Endothelial cell of umbilical vein (primary cell): ENCODE results near the gene AEBP1. TPM values are rescaled to one million over a fixed set of nuclear protein-coding genes. Genes with fewer than 3 reads are reported as not detected.

Experiments
- BruUV-seq: library from RNA; stranded (reverse); fragments of 400-500 nt; replicated peaks from 2 replicates; lab custom pipeline; 2021; lab: Mats Ljungman, UMichigan
- CTCF ChIA-PET: fragments of 300-600, 350-600 bp; sonication (Branson Sonifier 250); formaldehyde crosslinking; loops from one replicate; lab custom pipeline; 2021; ENCODE audit warnings: antibody characterized with exemption, inconsistent platforms; lab: Charles Lee
- POLR2A ChIA-PET: fragments of 300-600, 350-600 bp; sonication (Branson Sonifier 250); formaldehyde crosslinking; loops from one replicate; lab custom pipeline; 2021; ENCODE audit warnings: antibody characterized with exemption, inconsistent platforms; lab: Charles Lee
- DNase-seq: peaks from one replicate; pipeline ENCODE4 v3.0.0-alpha.2; 2011; ENCODE audit warnings: low read depth, low spot score
- FAIRE-seq: peaks from 2 replicates; lab custom pipeline; 2011; peaks lifted over from hg19 to GRCh38; lab: Jason Lieb, UNC
- H2AFZ ChIP-seq: 2 replicates; pipeline ENCODE4 v1.6.0; 2012; ENCODE audit warnings: low read depth, low read length, control low read depth, inconsistent platforms
- H3K27ac ChIP-seq: 2 replicates; pipeline ENCODE4 v1.5.1; 2011; ENCODE audit warnings: low read depth, mild to moderate bottlenecking, control low read depth, low read length, moderate library complexity; ENCODE audit not compliant: insufficient read depth
- H3K27me3 ChIP-seq, 2 experiments: 2 replicates each; pipeline versions ENCODE4 v1.6.0 to v1.6.1; 2011; ENCODE audit warnings: low read length in 2 of 2, mixed read lengths in 1 of 2; ENCODE audit not compliant: control insufficient read depth in 2 of 2, insufficient read depth in 2 of 2
- H3K36me3 ChIP-seq, 2 experiments: 2 replicates in 1 of 2; 3 replicates in 1 of 2; pipeline ENCODE4 v1.5.1; 2011; ENCODE audit warnings: low read length in 2 of 2, mild to moderate bottlenecking in 1 of 2, moderate library complexity in 1 of 2; ENCODE audit not compliant: control insufficient read depth in 2 of 2, insufficient read depth in 2 of 2; ENCODE audit errors: extremely low read depth in 1 of 2
- H3K4me1 ChIP-seq: 3 replicates; pipeline ENCODE4 v1.5.1; 2011; ENCODE audit warnings: mild to moderate bottlenecking, low read length; ENCODE audit not compliant: control insufficient read depth, insufficient read depth; ENCODE audit errors: extremely low read depth
- H3K4me2 ChIP-seq: 2 replicates; pipeline ENCODE4 v1.6.1; 2011; ENCODE audit warnings: low read length, control low read depth, mixed read lengths; ENCODE audit not compliant: insufficient read depth
- H3K4me3 ChIP-seq, 3 experiments: fragments of 200-600 bp in 1 of 3; sonication (generic), shearing (Covaris generic) in 1 of 3; replicated peaks in 1 of 3; 2 replicates each; pipeline ENCODE4 v1.5.1; 2011 to 2016; ENCODE audit warnings: control low read depth in 3 of 3, low read length in 3 of 3, mild to moderate bottlenecking in 2 of 3, inconsistent platforms in 1 of 3, low read depth in 1 of 3, moderate library complexity in 1 of 3; ENCODE audit not compliant: insufficient read depth in 1 of 3
- H3K79me2 ChIP-seq: 2 replicates; pipeline ENCODE4 v1.6.0; 2012; ENCODE audit warnings: low read length, inconsistent platforms; ENCODE audit not compliant: control insufficient read depth, insufficient read depth
- H3K9ac ChIP-seq: replicated peaks from 2 replicates; pipeline ENCODE3; 2011; ENCODE audit warnings: low read length, control low read depth; ENCODE audit not compliant: insufficient read depth; ENCODE audit errors: extremely low read depth
- H3K9me1 ChIP-seq: replicated peaks from 3 replicates; pipeline ENCODE4 v1.6.0; 2011; ENCODE audit warnings: mild to moderate bottlenecking, low read length; ENCODE audit not compliant: control insufficient read depth, insufficient read depth; ENCODE audit errors: extremely low read depth
- H3K9me3 ChIP-seq: replicated peaks from 2 replicates; pipeline ENCODE4 v1.5.1; 2012; ENCODE audit warnings: low read length, inconsistent platforms; ENCODE audit not compliant: control insufficient read depth, insufficient read depth
- H4K20me1 ChIP-seq: replicated peaks from 2 replicates; pipeline ENCODE3; 2011; ENCODE audit warnings: mild to moderate bottlenecking, low read length; ENCODE audit not compliant: control insufficient read depth, insufficient read depth; ENCODE audit errors: extremely low read depth
- CTCF ChIP-seq, 2 donors: IDR thresholded peaks; 1 replicate in 1 of 2; 2 replicates in 1 of 2; pipeline ENCODE4 v1.5.1; 2011; ENCODE audit warnings: low read length in 2 of 2, mild to moderate bottlenecking in 2 of 2, moderate library complexity in 2 of 2, control low read depth in 1 of 2, inconsistent platforms in 1 of 2, low read depth in 1 of 2; ENCODE audit not compliant: insufficient read depth in 1 of 2; ENCODE audit errors: extremely low read depth in 1 of 2
- EZH2 ChIP-seq: IDR thresholded peaks from 2 replicates; pipeline ENCODE4 v1.6.1; 2012; ENCODE audit warnings: borderline replicate concordance, low read depth, mild to moderate bottlenecking, moderate library complexity, low read length, inconsistent platforms; ENCODE audit not compliant: severe bottlenecking
- GATA2 ChIP-seq: IDR thresholded peaks from 2 replicates; pipeline ENCODE4 v1.7.0; 2011; ENCODE audit warnings: low read depth, mild to moderate bottlenecking, moderate library complexity, mixed read lengths, low read length; ENCODE audit not compliant: insufficient read length, insufficient read depth
- JUN ChIP-seq: IDR thresholded peaks from 2 replicates; pipeline ENCODE4 v1.6.1; 2011; ENCODE audit warnings: borderline replicate concordance, low read depth; ENCODE audit not compliant: insufficient read length, insufficient read depth
- dilution Hi-C: fragments of 300-500 bp; cut with MboI; formaldehyde crosslinking; loops from one replicate; pipeline ENCODE4 v1.15.0; 2019; ENCODE audit warnings: low sequenced_read_pairs; ENCODE audit not compliant: extremely low pct_ligation_motif_present
- intact Hi-C: fragments of 100-400 bp; cut with micrococcal nuclease; formaldehyde crosslinking; loops from one replicate; pipeline ENCODE4 v1.10.0; 2022
- polyA plus RNA-seq, 4 experiments: library from polyadenylated mRNA; depleted of rRNA in 3 of 4; stranded (reverse) in 3 of 4; unstranded in 1 of 4; fragments of >200 nt; gene quantifications; 2 replicates each; pipeline versions ENCODE4 v1.2.1 to v1.2.3, GENCODE V29; 2011 to 2012; ENCODE audit warnings: missing spikeins in 1 of 4
- total RNA-seq: library from RNA; stranded (reverse); gene quantifications from 2 replicates; pipeline ENCODE4 v1.2.3, GENCODE V29; 2021

The AEBP1 gene
- total and polyA plus RNA-seq, 2 donors (not counting 3 experiments of a cell fraction or from before 2014, with no cell fraction given), result 20.6 to 48.0 TPM

DNA sequence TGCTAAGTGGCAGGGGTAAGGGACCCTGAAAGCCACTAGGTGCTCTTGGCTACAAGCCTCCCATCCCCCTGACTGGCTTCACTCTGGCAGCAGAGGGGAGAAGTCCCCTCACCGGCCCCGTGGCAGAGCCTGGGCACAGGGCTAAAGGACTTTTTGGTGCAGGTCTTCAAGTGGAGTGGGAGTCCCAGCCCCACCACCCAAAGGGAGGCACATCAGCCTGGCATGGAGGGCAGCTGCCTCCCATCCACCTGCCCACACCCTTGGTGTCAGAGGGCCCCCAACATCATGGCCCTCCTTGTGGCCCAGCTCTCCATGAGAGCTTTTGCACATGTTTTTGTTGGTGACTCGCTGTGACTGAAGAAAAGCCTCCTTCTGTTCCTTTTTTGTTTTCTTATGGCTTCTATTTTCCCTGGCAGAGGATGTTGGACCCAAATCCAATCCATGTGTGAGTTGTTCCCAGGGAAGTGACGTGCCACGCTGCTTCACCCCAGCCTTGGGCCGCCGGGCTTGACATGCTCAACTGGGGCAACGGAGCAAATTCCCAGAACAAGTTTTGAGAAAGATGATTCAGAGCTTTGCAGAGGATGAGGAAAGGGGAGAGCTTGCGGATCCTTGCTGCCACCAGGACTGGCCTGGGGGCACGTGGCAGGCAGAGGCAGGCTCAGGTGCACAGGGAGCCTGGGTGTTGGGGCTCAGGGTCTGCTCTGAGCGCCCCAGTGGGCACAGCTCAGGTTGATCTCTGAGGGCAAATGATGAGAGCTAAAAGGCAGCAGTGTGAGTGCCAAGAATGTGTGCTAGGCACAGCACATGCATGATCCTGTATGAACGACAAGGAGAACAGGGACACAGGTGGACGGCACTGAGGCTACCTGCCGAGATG lies 1.9 kb upstream of the AEBP1 start:
- Histone ChIP-seq H3K9ac (no peak overlapping the region), H3K79me2 (peaks cover 5% of the 10 kb centered on the region), H3K27ac (no peak overlapping the region), H3K4me1 (peaks cover 3% of the 10 kb centered on the region), H3K4me2 (no peak overlapping the region), H2AFZ (no peak overlapping the region), H3K27me3 (no peaks in the 10 kb centered on the region), H3K4me3 (no peak overlapping the region), H3K36me3 (no peaks in the 10 kb centered on the region), H3K9me1 (no peaks in the 10 kb centered on the region), H3K9me3 (no peaks in the 10 kb centered on the region), H4K20me1 (no peaks in the 10 kb centered on the region)
- ChIA-PET CTCF (interaction anchor here (0.8 to 1.3 kb wide), 3 partner anchors 13 to 75 kb away, joined by 3 read pairs; no protein-coding TSS in a partner anchor), POLR2A (no interaction called here)
- no peak for TF ChIP-seq GATA2
- no peak for TF ChIP-seq EZH2
- no peak for TF ChIP-seq JUN
- TF ChIP-seq CTCF (IDR thresholded peaks at IDR 0.05; ENCODE audit: extremely low read depth in 1 of 2, insufficient read depth in 1 of 2, low read depth in 1 of 2, low read length in 2 of 2), result no peak
- FAIRE-seq (no peak), DNase-seq (no peak)
- dilution Hi-C loops (no loop called here), intact Hi-C loops (no loop called here)
- no TSS peak for BruUV-seq
